ENCODE measurements around the gene SPP1.

Gene SPP1

GRCh38 chr4:87950936-87951511 lies 24.5 kb upstream of the SPP1 start:
- intact Hi-C loops (cut with DNase I): no loop called here
- DNase-seq: no peak

DNA sequence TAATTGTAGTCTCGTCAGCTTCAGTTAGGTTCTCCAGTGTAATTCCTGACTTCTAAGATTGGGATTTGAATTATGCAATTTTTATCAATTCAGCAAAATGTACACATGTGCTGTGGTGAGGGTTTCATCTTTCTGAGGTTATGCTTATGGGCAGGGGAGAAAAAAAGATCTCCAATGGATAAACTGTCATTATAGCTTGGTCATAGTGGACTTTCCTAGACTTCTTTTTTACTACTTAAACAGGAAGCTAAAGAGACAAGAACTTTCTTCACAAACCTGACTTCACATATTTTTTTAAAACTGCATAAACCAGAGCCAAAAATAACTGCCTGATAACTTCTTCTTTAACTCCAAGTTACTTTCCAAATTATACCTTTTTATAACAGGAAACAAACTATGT lies 21.7 kb upstream of the SPP1 start:
- DNase-seq: no peak
- intact Hi-C loops (cut with DNase I): no loop called here

DNA sequence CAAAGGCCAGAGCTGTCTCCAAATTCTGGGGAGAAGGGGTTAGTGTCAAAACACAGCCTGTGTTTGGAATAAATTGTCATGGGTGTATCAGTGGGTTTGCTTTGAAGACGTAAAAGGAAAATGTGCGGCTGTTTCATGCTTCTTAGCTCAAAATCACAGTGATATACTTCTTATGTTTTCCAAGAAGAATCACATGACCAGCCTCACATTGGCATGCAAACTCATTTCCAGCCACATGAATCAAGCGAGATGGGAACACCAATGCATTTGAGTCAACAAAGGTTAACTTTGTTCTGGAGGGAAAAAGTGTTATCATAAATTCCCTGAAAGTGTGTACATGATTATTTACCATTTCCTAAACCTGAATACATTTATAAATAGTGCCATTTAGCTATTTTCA lies 19.0 kb upstream of the SPP1 start:
- DNase-seq: no peak
- intact Hi-C loops (cut with DNase I): no loop called here

GRCh38 chr4:87957061-87957460 lies 18.5 kb upstream of the SPP1 start:
- intact Hi-C loops (cut with DNase I): no loop called here
- no peak for DNase-seq

DNA sequence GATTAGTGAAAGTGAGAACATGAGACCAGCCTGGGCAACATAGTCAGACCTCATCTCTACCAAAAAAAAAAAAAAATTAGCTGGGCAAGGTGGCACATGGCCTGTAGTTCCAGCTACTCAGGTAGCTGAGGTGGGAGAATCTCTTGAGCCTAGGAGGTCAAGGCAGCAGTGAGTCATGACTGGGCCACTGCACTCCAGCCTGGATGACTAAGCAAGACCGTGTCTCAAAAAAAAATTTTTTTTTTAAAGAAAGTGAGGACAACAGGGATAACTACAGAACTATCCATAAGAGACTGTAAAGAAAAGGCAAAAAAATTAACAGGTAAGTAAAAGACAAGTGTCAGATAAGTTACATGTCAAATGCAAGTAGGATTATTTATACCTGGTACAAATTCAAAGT lies 13.5 kb upstream of the SPP1 start:
- intact Hi-C loops (cut with DNase I): no loop called here
- no peak for DNase-seq

DNA sequence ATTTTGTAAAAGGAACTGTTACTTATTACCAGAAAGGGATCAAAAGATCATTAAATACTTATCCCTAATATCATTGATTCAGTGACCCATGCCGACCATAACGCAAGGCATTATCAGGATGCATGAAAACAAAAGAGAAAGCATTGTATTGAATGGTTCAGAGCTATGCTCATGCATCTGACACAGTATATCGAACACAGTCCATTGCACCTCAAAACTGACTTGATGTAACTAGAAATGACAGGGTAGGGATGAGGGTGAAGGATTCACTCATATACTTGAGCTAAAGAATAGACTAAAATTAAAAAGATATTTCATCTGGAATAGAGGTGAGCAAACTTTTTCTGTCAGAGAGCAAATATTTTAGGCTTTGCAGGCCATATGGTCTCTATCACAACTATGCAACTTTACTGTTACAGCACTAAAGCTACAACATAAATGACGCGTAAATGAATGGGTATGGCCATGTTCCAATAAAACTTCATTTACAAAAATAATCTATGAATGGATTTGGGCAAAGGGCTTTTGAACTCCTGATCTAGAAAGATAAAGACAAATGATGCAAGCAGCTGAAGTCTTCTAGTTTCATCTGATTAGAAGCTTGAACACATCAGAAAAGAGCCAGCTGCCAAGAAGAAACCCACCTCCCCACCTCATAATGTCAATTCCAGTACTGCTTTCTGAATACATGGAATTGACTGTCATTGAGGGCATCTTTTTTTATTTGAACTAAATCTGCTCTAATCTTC lies 12.9 kb upstream of the SPP1 start:
- intact Hi-C loops (cut with DNase I): no loop called here
- no peak for DNase-seq

- intact Hi-C loops (cut with DNase I): no loop called here
- peak in 1 of 10 donors; percentile 74 for DNase-seq
These were observed 10.0 kb upstream of the SPP1 start for GRCh38 chr4:87965501-87965975.

- peak in 1 of 10 donors; percentile 75 for DNase-seq
- intact Hi-C loops (cut with DNase I): no loop called here
These were observed 9.4 kb upstream of the SPP1 start for GRCh38 chr4:87966095-87966496.

GRCh38 chr4:87967193-87967592 lies 8.3 kb upstream of the SPP1 start:
- DNase-seq: peak in 3 of 10 donors; percentile 15 to 89 (median 81)
- intact Hi-C loops (cut with DNase I): no loop called here

- intact Hi-C loops (cut with DNase I): loop anchor here (5.0 to 10.0 kb wide), 2 partner anchors 58 to 295 kb away; no protein-coding TSS in a partner anchor
- DNase-seq: no peak
These were observed 5.4 kb upstream of the SPP1 start for GRCh38 chr4:87970121-87970520.

DNA sequence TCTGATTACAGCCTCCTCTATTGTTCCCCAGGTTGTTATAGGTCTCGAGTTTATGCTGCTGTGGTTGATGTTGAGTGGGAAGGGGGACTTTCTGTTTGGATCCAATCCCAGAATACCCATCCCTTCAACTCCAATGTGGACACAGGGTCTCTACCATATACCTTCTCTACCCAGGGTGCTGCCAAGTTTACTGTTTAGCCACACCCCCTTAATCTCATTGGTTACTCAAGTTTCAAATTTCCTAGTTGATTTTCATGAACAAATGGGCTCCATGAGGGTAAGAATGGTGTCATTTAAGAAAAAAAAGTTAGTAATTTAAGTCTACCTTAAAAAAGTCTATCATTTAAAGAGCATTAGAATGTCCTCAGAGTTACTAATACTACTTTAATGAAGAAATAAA lies 3.6 kb upstream of the SPP1 start:
- DNase-seq: no peak
- intact Hi-C loops (cut with DNase I): loop anchor here (5.0 to 10.0 kb wide), 2 partner anchors 60 to 297 kb away; no protein-coding TSS in a partner anchor

- intact Hi-C loops (cut with DNase I): loop anchor here (1.0 to 10.0 kb wide), 3 partner anchors 61 to 299 kb away; no protein-coding TSS in a partner anchor
These were observed 2.0 kb upstream of the SPP1 start for GRCh38 chr4:87973283-87974169.

DNA sequence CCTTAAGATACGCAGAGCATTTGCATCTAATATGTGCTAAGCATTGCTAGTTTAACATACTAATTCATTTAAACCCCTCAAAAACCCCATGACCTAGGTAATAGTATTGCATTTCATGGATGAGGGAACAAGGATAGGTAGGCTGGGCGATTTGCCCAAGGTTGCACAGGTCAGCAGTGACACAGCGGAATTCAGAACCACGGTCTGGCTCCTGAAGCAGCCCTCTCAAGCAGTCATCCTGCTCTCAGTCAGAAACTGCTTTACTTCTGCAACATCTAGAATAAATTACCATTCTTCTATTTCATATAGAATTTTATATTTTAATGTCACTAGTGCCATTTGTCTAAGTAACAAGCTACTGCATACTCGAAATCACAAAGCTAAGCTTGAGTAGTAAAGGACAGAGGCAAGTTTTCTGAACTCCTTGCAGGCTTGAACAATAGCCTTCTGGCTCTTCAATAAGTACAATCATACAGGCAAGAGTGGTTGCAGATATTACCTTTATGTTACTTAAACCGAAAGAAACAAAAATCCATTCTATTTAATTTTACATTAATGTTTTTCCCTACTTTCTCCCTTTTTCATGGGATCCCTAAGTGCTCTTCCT lies 555 bp upstream of the SPP1 start:
- intact Hi-C loops (cut with DNase I): loop anchor here (5.0 to 10.0 kb wide), 2 partner anchors 63 to 300 kb away; no protein-coding TSS in a partner anchor
- DNase-seq: peak in 4 of 10 donors; percentile 24 to 65 (median 44)

More at GRCh38 chr4:87973283-87974169, 2.0 kb upstream of the SPP1 start:
- peak in 8 of 10 donors; percentile 41 to 90 (median 75) for DNase-seq

DNA sequence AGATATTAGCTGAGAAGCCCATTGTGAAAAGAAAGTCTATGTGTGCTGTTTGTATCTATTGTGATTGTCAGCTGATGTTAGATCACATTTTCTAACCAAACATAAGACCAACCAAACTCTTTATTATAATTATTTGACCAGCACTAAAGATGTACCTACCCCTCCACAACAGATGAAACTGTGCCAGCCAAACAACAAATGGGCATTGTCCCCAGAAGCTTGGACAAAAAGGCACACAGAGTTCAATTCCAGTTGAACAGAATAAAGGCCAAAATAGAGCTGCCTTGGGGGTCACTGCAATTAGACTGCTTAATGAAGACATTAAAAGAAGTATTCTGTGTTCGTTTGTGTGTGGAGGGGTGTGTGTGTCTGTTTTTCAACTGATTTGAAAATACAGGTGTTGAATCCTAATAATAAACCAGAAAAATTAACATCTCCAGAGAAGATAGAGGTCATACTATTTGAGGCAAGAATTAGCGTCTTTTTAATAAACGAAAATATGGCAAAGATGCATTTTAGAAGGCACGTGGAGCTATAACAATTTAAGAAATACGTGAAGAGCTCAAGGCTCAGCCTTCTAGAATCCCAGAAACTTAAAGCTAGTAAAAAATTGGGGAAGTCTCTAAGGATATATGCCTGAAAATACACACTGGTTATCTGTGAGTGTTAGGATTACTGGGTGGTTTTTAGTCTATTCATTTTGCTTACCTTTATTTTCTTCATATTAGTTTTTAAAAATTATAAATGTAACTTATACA lies 2.2 kb downstream of the SPP1 start:
- DNase-seq: peak in 6 of 10 donors; percentile 35 to 75 (median 66)
- intact Hi-C loops (cut with DNase I): loop anchor here (1.0 to 10.0 kb wide), 2 partner anchors 30 to 303 kb away; partner anchors contain the start of gene PKD2

DNA sequence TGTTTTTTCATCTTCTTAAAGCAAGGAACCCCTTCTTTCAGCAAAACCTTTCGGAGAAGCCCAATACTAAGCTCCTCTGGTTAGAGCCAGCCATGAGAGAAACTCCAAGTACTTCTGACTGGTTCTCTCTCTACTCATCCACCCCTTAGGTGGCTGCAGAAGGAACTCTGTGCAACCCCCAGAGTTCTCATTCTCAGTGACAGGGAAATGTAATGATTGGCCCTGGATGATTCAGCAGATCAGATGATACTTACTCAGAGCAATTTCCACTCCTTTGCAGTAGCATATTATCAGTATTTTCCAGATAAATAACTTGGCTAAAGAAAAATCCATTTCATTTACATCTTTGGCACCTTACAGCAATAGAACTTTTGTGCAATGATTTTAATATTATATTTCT lies 3.2 kb downstream of the SPP1 start:
- DNase-seq: no peak
- intact Hi-C loops (cut with DNase I): loop anchor here (10.0 kb wide), 1 partner anchor 304 kb away; no protein-coding TSS in a partner anchor

DNA sequence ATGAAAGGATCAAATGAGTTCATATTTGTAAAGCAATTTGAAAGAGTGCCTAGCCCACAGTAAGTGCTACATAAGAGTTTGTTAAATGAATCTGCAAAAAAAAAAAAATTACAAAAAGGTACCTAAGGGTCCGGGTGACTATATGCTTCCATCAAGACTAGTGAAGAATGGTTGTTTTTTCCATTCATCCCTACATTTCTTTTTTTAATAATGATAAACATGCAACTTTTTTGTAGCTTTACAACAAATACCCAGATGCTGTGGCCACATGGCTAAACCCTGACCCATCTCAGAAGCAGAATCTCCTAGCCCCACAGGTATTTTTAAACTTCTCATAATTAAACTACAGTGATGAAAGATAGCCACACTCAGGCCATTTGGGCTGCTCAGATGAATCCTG lies 4.3 kb downstream of the SPP1 start:
- intact Hi-C loops (cut with DNase I): loop anchor here (10.0 kb wide), 1 partner anchor 305 kb away; no protein-coding TSS in a partner anchor
- DNase-seq: no peak

GRCh38 chr4:87981486-87981885 lies 6.0 kb downstream of the SPP1 start:
- DNase-seq: no peak
- intact Hi-C loops (cut with DNase I): no loop called here

DNA sequence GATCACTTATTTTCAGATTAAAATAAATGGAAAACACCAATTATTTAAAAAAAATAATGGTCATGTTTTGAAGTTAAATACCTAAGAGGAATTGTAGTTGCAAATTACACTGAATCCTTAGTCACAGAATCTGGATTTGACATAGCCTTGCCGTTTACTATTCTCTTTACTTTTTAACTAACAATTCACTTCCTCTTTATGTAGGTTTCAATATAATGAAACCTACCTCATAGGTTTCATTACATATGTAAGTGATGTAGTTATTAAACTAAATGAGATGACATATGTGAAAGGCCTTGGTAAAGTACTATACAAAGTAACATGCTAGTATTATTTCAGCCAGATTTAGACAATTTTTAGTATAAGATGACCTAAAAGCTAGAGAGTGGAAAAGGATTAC lies 6.5 kb downstream of the SPP1 start:
- intact Hi-C loops (cut with DNase I): no loop called here

DNA sequence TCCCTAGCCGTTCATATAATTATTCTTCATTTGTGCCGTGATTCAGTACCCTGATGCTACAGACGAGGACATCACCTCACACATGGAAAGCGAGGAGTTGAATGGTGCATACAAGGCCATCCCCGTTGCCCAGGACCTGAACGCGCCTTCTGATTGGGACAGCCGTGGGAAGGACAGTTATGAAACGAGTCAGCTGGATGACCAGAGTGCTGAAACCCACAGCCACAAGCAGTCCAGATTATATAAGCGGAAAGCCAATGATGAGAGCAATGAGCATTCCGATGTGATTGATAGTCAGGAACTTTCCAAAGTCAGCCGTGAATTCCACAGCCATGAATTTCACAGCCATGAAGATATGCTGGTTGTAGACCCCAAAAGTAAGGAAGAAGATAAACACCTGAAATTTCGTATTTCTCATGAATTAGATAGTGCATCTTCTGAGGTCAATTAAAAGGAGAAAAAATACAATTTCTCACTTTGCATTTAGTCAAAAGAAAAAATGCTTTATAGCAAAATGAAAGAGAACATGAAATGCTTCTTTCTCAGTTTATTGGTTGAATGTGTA lies 7.0 kb downstream of the SPP1 start:
- no peak for DNase-seq
- intact Hi-C loops (cut with DNase I): no loop called here

More for the DNA sequence above, 6.5 kb downstream of the SPP1 start:
- DNase-seq: no peak
